HepG2 (cell line): ENCODE data around the gene CPSF7. TPM values are rescaled to one million over a fixed set of nuclear protein-coding genes. Genes with fewer than 3 reads are reported as not detected.

Experiments
- CEBPG ChIP-seq: IDR thresholded peaks from 2 replicates; pipeline ENCODE4 v1.6.1; 2016
- ESRRA ChIP-seq: sonication (generic); formaldehyde crosslinking; IDR thresholded peaks from 2 replicates; pipeline ENCODE4 v1.5.1; 2020; ENCODE audit warnings: mild to moderate bottlenecking, low read depth, missing genetic modification reagents
- HOXA5 ChIP-seq: sonication (generic); formaldehyde crosslinking; IDR thresholded peaks from 2 replicates; pipeline ENCODE4 v1.4.0; 2020; ENCODE audit warnings: missing genetic modification reagents
- NFE2L2 ChIP-seq: fragments of 150-350 bp; IDR thresholded peaks from 2 replicates; pipeline ENCODE4 v1.6.1; 2014; ENCODE audit warnings: low read length
- ZFP36 ChIP-seq: fragments of 150-350 bp; IDR thresholded peaks from 2 replicates; pipeline ENCODE4 v1.6.1; 2018; ENCODE audit warnings: borderline replicate concordance, low read length, low read depth; ENCODE audit not compliant: partially characterized antibody
- ZNF317 ChIP-seq: sonication (generic); formaldehyde crosslinking; IDR thresholded peaks from 2 replicates; pipeline ENCODE4 v1.5.0; 2020; ENCODE audit warnings: mild to moderate bottlenecking, missing genetic modification reagents
- ZNF382 ChIP-seq: sonication (generic); formaldehyde crosslinking; IDR thresholded peaks from 2 replicates; pipeline ENCODE4 v1.5.0; 2020; ENCODE audit warnings: missing genetic modification reagents, mild to moderate bottlenecking, borderline replicate concordance
- polyA plus RNA-seq, 8 experiments: library from polyadenylated mRNA; depleted of rRNA in 3 of 8; stranded (reverse) in 7 of 8; unstranded in 1 of 8; fragments of >200 nt; fragmentation: Illumina TruSeq in 4 of 8; extraction: Trizol in 4 of 8; gene quantifications; 2 replicates each; pipeline versions ENCODE4 v1.2.1 to v1.2.3, GENCODE V29; 2011 to 2016; ENCODE audit warnings: low read depth in 4 of 8, missing spikeins in 1 of 8, mixed read lengths in 1 of 8; ENCODE audit not compliant: insufficient read depth in 1 of 8
- total RNA-seq, 5 experiments: library from RNA; depleted of rRNA; stranded (reverse); fragments of >200 nt; fragmentation: Illumina TruSeq; extraction: Trizol; gene quantifications; 2 replicates each; pipeline ENCODE4 v1.2.3, GENCODE V29; 2016; ENCODE audit warnings: low read depth in 1 of 5
- TF ChIP-seq, protein P1 (sequence below): IDR thresholded peaks from 2 replicates; pipeline ENCODE4 v1.6.1; 2016; ENCODE audit warnings: missing compliant biosample characterization, missing genetic modification reagents, borderline replicate concordance
- TF ChIP-seq, protein P2 (sequence below), 2 experiments: fragments of 450-650 bp in 1 of 2; sonication (generic) in 1 of 2; formaldehyde crosslinking; IDR thresholded peaks; 2 replicates each; pipeline versions ENCODE4 v1.5.0 to v1.8.0; 2020 to 2022; ENCODE audit warnings: mild to moderate bottlenecking in 1 of 2, missing genetic modification reagents in 1 of 2
- TF ChIP-seq, protein P3 (sequence below): sonication (generic); formaldehyde crosslinking; IDR thresholded peaks from 2 replicates; pipeline ENCODE4 v1.5.0; 2020; ENCODE audit warnings: mild to moderate bottlenecking, missing genetic modification reagents, moderate library complexity
- TF ChIP-seq, protein P4 (sequence below), 2 experiments: IDR thresholded peaks; 2 replicates each; pipeline ENCODE4 v1.6.1; 2011 to 2012; ENCODE audit warnings: low read length in 2 of 2, borderline replicate concordance in 1 of 2, low read depth in 1 of 2, mild to moderate bottlenecking in 1 of 2, moderate library complexity in 1 of 2
- TF ChIP-seq, protein P5 (sequence below): sonication (generic); formaldehyde crosslinking; IDR thresholded peaks from 2 replicates; pipeline ENCODE4 v1.4.0; 2020; ENCODE audit warnings: mild to moderate bottlenecking, missing genetic modification reagents
- TF ChIP-seq, protein P6 (sequence below): sonication (generic); formaldehyde crosslinking; IDR thresholded peaks from 2 replicates; pipeline ENCODE4 v1.4.0; 2020; ENCODE audit warnings: mild to moderate bottlenecking, missing genetic modification reagents

Gene CPSF7
- total and polyA plus RNA-seq, 2 of the 13 experiments (the other 11 are each of a cell fraction or from before 2014, with no cell fraction given): 34.1 to 36.8 TPM

DNA sequence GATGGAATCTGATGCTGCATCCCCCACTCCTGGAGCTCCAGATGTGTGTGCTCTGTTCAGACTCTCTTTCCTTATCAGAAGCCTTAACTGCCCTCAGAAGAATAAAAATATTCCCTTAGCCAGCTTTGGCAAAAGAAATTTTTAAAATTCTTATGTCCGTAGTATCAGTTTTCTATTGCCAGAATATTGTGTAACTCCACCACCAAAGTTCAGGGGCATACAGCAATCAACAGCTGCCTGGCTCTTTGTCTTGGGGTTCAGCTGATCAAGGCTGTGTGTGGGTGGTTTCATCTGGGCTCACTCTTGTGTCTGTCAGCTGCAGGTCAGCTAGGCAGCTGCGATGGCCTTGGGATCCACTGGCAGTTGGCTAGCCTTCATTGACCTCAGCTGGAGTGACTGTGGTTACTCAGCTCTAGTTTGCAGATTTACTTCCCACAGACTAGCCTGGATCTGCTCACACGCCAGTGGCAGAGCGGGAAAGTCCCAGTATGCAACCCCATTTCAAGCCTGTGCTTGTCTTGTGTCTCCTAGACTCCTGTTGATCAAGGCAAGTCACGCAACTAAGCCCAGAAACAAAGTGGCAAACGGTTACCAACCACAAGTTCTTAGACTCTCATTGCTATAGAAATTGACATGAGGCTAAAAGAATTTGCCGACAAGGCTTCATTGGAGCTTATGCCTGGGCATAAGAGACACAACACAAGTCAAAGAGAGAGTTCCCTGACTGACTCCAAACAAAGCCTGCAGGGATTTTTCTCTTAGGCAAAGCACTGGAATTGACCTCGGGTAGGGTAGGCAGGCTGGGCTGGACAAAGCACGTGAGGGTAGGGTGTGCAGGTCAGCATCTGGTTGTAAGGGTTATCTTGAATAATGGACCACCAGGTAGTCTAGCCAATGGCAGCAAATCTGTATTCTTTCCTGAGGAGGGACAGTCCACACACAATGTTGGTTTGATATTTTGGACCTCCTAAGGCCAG, 60.1 kb downstream of the CPSF7 start (continued):
- TF ChIP-seq, protein P1, sequence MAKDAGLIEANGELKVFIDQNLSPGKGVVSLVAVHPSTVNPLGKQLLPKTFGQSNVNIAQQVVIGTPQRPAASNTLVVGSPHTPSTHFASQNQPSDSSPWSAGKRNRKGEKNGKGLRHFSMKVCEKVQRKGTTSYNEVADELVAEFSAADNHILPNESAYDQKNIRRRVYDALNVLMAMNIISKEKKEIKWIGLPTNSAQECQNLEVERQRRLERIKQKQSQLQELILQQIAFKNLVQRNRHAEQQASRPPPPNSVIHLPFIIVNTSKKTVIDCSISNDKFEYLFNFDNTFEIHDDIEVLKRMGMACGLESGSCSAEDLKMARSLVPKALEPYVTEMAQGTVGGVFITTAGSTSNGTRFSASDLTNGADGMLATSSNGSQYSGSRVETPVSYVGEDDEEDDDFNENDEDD (CRISPR knock-in tag): no peak
- no peak for TF ChIP-seq ZFP36
- TF ChIP-seq CEBPG (CRISPR knock-in tag): peak; percentile 83
- TF ChIP-seq ZNF317 (CRISPR knock-in tag): peak; percentile 67; the same call in 1 of the 2 replicates
- TF ChIP-seq ZNF382: no peak
- TF ChIP-seq HOXA5 (CRISPR knock-in tag): peak; percentile 39; the same call in 1 of the 2 replicates
- TF ChIP-seq, protein P2, sequence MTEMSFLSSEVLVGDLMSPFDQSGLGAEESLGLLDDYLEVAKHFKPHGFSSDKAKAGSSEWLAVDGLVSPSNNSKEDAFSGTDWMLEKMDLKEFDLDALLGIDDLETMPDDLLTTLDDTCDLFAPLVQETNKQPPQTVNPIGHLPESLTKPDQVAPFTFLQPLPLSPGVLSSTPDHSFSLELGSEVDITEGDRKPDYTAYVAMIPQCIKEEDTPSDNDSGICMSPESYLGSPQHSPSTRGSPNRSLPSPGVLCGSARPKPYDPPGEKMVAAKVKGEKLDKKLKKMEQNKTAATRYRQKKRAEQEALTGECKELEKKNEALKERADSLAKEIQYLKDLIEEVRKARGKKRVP (CRISPR knock-in tag; IDR thresholded peaks at IDR 0.05): peak in 1 of 2 experiments; percentile 66; a peak in 2 of 4 replicates
- TF ChIP-seq, protein P3, sequence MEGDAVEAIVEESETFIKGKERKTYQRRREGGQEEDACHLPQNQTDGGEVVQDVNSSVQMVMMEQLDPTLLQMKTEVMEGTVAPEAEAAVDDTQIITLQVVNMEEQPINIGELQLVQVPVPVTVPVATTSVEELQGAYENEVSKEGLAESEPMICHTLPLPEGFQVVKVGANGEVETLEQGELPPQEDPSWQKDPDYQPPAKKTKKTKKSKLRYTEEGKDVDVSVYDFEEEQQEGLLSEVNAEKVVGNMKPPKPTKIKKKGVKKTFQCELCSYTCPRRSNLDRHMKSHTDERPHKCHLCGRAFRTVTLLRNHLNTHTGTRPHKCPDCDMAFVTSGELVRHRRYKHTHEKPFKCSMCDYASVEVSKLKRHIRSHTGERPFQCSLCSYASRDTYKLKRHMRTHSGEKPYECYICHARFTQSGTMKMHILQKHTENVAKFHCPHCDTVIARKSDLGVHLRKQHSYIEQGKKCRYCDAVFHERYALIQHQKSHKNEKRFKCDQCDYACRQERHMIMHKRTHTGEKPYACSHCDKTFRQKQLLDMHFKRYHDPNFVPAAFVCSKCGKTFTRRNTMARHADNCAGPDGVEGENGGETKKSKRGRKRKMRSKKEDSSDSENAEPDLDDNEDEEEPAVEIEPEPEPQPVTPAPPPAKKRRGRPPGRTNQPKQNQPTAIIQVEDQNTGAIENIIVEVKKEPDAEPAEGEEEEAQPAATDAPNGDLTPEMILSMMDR (CRISPR knock-in tag): no peak
- TF ChIP-seq, protein P4, sequence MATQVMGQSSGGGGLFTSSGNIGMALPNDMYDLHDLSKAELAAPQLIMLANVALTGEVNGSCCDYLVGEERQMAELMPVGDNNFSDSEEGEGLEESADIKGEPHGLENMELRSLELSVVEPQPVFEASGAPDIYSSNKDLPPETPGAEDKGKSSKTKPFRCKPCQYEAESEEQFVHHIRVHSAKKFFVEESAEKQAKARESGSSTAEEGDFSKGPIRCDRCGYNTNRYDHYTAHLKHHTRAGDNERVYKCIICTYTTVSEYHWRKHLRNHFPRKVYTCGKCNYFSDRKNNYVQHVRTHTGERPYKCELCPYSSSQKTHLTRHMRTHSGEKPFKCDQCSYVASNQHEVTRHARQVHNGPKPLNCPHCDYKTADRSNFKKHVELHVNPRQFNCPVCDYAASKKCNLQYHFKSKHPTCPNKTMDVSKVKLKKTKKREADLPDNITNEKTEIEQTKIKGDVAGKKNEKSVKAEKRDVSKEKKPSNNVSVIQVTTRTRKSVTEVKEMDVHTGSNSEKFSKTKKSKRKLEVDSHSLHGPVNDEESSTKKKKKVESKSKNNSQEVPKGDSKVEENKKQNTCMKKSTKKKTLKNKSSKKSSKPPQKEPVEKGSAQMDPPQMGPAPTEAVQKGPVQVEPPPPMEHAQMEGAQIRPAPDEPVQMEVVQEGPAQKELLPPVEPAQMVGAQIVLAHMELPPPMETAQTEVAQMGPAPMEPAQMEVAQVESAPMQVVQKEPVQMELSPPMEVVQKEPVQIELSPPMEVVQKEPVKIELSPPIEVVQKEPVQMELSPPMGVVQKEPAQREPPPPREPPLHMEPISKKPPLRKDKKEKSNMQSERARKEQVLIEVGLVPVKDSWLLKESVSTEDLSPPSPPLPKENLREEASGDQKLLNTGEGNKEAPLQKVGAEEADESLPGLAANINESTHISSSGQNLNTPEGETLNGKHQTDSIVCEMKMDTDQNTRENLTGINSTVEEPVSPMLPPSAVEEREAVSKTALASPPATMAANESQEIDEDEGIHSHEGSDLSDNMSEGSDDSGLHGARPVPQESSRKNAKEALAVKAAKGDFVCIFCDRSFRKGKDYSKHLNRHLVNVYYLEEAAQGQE (IDR thresholded peaks at IDR 0.05; ENCODE audit: borderline replicate concordance in 1 of 2, low read depth in 1 of 2, low read length in 2 of 2): no peak
- TF ChIP-seq, protein P5, sequence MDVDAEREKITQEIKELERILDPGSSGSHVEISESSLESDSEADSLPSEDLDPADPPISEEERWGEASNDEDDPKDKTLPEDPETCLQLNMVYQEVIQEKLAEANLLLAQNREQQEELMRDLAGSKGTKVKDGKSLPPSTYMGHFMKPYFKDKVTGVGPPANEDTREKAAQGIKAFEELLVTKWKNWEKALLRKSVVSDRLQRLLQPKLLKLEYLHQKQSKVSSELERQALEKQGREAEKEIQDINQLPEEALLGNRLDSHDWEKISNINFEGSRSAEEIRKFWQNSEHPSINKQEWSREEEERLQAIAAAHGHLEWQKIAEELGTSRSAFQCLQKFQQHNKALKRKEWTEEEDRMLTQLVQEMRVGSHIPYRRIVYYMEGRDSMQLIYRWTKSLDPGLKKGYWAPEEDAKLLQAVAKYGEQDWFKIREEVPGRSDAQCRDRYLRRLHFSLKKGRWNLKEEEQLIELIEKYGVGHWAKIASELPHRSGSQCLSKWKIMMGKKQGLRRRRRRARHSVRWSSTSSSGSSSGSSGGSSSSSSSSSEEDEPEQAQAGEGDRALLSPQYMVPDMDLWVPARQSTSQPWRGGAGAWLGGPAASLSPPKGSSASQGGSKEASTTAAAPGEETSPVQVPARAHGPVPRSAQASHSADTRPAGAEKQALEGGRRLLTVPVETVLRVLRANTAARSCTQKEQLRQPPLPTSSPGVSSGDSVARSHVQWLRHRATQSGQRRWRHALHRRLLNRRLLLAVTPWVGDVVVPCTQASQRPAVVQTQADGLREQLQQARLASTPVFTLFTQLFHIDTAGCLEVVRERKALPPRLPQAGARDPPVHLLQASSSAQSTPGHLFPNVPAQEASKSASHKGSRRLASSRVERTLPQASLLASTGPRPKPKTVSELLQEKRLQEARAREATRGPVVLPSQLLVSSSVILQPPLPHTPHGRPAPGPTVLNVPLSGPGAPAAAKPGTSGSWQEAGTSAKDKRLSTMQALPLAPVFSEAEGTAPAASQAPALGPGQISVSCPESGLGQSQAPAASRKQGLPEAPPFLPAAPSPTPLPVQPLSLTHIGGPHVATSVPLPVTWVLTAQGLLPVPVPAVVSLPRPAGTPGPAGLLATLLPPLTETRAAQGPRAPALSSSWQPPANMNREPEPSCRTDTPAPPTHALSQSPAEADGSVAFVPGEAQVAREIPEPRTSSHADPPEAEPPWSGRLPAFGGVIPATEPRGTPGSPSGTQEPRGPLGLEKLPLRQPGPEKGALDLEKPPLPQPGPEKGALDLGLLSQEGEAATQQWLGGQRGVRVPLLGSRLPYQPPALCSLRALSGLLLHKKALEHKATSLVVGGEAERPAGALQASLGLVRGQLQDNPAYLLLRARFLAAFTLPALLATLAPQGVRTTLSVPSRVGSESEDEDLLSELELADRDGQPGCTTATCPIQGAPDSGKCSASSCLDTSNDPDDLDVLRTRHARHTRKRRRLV (CRISPR knock-in tag): no peak
- no peak for TF ChIP-seq ESRRA (CRISPR knock-in tag)
- no peak for TF ChIP-seq NFE2L2
- TF ChIP-seq, protein P6, sequence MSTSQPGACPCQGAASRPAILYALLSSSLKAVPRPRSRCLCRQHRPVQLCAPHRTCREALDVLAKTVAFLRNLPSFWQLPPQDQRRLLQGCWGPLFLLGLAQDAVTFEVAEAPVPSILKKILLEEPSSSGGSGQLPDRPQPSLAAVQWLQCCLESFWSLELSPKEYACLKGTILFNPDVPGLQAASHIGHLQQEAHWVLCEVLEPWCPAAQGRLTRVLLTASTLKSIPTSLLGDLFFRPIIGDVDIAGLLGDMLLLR (CRISPR knock-in tag): no peak
